Astrocyte (in vitro differentiated cells and primary cell): ENCODE results near the gene SNAI3. TPM values are rescaled to one million over a fixed set of nuclear protein-coding genes. Genes with fewer than 3 reads are reported as not detected.

Source experiments
- DNase-seq: peaks from one replicate; pipeline ENCODE4 v3.0.0-alpha.2; 2010; ENCODE audit warnings: low read depth
- FAIRE-seq: peaks from 2 replicates; lab custom pipeline; 2011; peaks lifted over from hg19 to GRCh38; lab: Jason Lieb, UNC
- H2AFZ ChIP-seq: 2 replicates; pipeline ENCODE4 v1.6.0; 2012; ENCODE audit warnings: low read depth, low read length, inconsistent platforms
- H3K27ac ChIP-seq: 2 replicates; pipeline ENCODE4 v1.5.1; 2011; ENCODE audit warnings: low read depth, low read length, inconsistent platforms
- H3K27me3 ChIP-seq: 2 replicates; pipeline ENCODE4 v1.6.0; 2011; ENCODE audit warnings: low read length, inconsistent platforms; ENCODE audit not compliant: insufficient read depth
- H3K36me3 ChIP-seq: 2 replicates; pipeline ENCODE4 v1.5.1; 2011; ENCODE audit warnings: low read length, inconsistent platforms; ENCODE audit not compliant: insufficient read depth
- H3K4me1 ChIP-seq: 2 replicates; pipeline ENCODE4 v1.5.1; 2011; ENCODE audit warnings: low read length, inconsistent platforms; ENCODE audit not compliant: insufficient read depth
- H3K4me2 ChIP-seq: 2 replicates; pipeline ENCODE4 v1.6.0; 2012; ENCODE audit warnings: low read length, inconsistent platforms
- H3K4me3 ChIP-seq: 2 replicates; pipeline ENCODE4 v1.5.1; 2011; ENCODE audit warnings: low read depth, mild to moderate bottlenecking, low read length, inconsistent platforms; ENCODE audit not compliant: insufficient read depth
- H3K79me2 ChIP-seq: 2 replicates; pipeline ENCODE4 v1.6.0; 2012; ENCODE audit warnings: mild to moderate bottlenecking, low read length, inconsistent platforms; ENCODE audit not compliant: insufficient read depth
- H3K9ac ChIP-seq: 2 replicates; pipeline ENCODE4 v1.6.0; 2012; ENCODE audit warnings: mild to moderate bottlenecking, low read length, inconsistent platforms
- H3K9me3 ChIP-seq: 2 replicates; pipeline ENCODE4 v1.5.1; 2012; ENCODE audit warnings: low read depth, mild to moderate bottlenecking, low read length, inconsistent platforms; ENCODE audit not compliant: insufficient read depth
- H4K20me1 ChIP-seq: 2 replicates; pipeline ENCODE4 v1.6.0; 2012; ENCODE audit warnings: low read length, inconsistent platforms; ENCODE audit not compliant: insufficient read depth
- H3K27ac Mint-ChIP-seq: one replicate; pipeline ENCODE4 v1.8.0; 2021; ENCODE audit warnings: mild to moderate bottlenecking, mixed read lengths; ENCODE audit not compliant: unreplicated experiment
- H3K27me3 Mint-ChIP-seq: one replicate; pipeline ENCODE4 v1.8.0; 2021; ENCODE audit warnings: low read depth, mixed read lengths; ENCODE audit not compliant: unreplicated experiment
- H3K36me3 Mint-ChIP-seq: one replicate; pipeline ENCODE4 v1.8.0; 2021; ENCODE audit warnings: low read depth, mixed read lengths; ENCODE audit not compliant: unreplicated experiment
- H3K4me1 Mint-ChIP-seq: one replicate; pipeline ENCODE4 v1.8.0; 2021; ENCODE audit warnings: low read depth, mixed read lengths; ENCODE audit not compliant: unreplicated experiment
- H3K4me3 Mint-ChIP-seq: one replicate; pipeline ENCODE4 v1.8.0; 2021; ENCODE audit warnings: mild to moderate bottlenecking, moderate library complexity, mixed read lengths; ENCODE audit not compliant: unreplicated experiment
- H3K9me3 Mint-ChIP-seq: one replicate; pipeline ENCODE4 v1.8.0; 2021; ENCODE audit warnings: mild to moderate bottlenecking, mixed read lengths; ENCODE audit not compliant: unreplicated experiment
- CTCF ChIP-seq: IDR thresholded peaks from 2 replicates; pipeline ENCODE4 v1.5.1; 2011; ENCODE audit warnings: low read depth, mild to moderate bottlenecking, inconsistent platforms, low read length, moderate library complexity; ENCODE audit not compliant: insufficient read depth
- EZH2 ChIP-seq: IDR thresholded peaks from 2 replicates; pipeline ENCODE4 v1.6.1; 2012; ENCODE audit warnings: mild to moderate bottlenecking, low read length, inconsistent platforms; ENCODE audit not compliant: insufficient read depth
- total RNA-seq: library from RNA; stranded (reverse); gene quantifications from 2 replicates; pipeline ENCODE4 v1.2.1, GENCODE V29; 2021

Gene SNAI3
- total RNA-seq, 1 donor from 2014 or later, result 0.48 TPM

DNA sequence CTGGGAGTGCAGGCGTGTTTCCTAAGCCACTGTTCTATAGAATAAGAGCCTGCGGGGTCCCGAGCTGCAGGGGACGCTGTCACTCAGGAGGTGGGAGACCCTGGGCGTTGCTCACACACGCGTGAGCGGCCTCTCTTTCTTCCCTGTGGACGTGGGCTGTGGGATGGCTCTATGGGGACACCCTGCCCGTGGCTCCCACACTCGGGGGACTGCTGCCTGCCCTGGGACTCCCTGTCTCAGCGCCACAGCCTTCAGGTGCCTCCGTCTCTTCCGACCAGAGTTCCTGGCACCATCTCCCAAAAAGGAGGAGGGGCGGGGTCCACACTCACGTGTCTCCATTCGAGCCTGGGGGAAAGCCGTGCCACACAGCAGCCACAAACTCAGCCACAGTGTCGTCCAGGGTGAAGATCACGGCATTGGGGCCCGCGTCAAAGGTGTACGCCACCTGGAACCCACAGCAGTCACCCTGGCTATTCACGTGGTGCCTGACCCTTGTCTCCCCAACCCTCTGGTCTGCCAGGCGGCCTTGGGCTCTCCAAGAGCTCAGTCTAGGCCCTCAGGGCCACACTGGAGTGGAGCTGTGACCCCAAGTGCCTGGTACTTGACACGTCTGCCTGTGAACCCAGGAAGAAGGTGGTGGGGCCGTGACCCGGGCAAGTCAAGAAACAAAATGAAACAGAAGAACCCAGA lies 31.8 kb downstream of the SNAI3 start:
- no peaks in the 10 kb centered on the region for H3K36me3 ChIP-seq
- DNase-seq (no peak), FAIRE-seq (no peak)
- no peak overlapping the region for H2AFZ ChIP-seq
- Mint-ChIP-seq H3K4me3 (no peak overlapping the region), H3K4me1 (no peaks in the 10 kb centered on the region), H3K9me3 (no peaks in the 10 kb centered on the region), H3K27ac (no peak overlapping the region), H3K27me3 (no peaks in the 10 kb centered on the region), H3K36me3 (no peaks in the 10 kb centered on the region)
- TF ChIP-seq CTCF (no peak), EZH2 (no peak)
- peaks cover 44% of the 10 kb centered on the region for H4K20me1 ChIP-seq
- no peak overlapping the region for H3K9ac ChIP-seq
- peaks cover 12% of the 10 kb centered on the region for H3K4me1 ChIP-seq
- no peak overlapping the region for H3K27ac ChIP-seq
- H3K4me2 ChIP-seq, result no peak overlapping the region
- no peak overlapping the region for H3K4me3 ChIP-seq
- no peaks in the 10 kb centered on the region for H3K9me3 ChIP-seq
- peaks cover 8% of the 10 kb centered on the region for H3K79me2 ChIP-seq
- no peaks in the 10 kb centered on the region for H3K27me3 ChIP-seq

DNA sequence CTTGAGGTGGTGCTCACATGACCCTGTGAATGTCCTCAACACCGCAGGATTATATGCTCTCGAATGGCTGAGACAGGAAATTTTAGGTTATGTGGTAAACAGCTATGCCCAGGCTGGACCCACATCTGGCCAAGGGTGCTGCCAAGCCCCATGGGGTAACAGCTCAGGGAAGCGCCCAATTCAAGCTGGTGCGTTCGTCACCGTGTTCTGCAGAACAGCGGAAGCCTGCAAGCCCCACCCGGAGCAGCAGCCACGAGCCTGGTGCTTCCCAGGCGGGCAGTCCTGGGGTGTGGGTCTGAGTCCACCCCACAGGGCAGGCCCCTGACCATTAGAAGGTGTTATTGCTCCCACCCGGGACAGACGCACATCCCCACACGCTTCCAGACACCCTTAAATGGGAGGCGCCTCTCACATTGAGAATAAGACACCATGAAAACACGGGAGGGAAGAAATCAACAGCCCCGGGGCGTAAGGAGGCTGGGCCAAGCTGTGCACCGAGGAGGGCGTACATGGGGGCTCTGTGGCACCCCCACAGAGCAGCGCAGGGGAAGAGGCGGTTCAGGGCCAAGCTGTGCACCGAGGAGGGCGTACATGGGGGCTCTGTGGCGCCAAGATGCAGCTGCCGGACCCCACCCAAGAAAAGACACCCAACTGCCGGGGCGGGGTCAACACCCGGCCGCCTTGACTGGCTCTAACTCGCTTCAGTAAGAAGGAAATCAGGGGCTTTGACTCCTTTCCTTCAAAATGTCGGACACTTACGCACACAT lies 32.5 kb downstream of the SNAI3 start:
- H3K4me1 ChIP-seq, result peaks cover 12% of the 10 kb centered on the region
- H3K27ac ChIP-seq, result no peak overlapping the region
- Mint-ChIP-seq H3K27ac (no peak overlapping the region), H3K4me3 (no peak overlapping the region), H3K36me3 (peaks cover 2% of the 10 kb centered on the region), H3K9me3 (no peaks in the 10 kb centered on the region), H3K4me1 (peaks cover 4% of the 10 kb centered on the region), H3K27me3 (no peaks in the 10 kb centered on the region)
- H3K4me3 ChIP-seq, result no peak overlapping the region
- no peak for FAIRE-seq
- H3K9ac ChIP-seq, result no peak overlapping the region
- DNase-seq, result no peak
- no peaks in the 10 kb centered on the region for H3K27me3 ChIP-seq
- H4K20me1 ChIP-seq, result peaks cover 43% of the 10 kb centered on the region
- H3K36me3 ChIP-seq, result no peaks in the 10 kb centered on the region
- H3K4me2 ChIP-seq, result no peak overlapping the region
- peaks cover under 1% of the 10 kb centered on the region for H3K79me2 ChIP-seq
- H2AFZ ChIP-seq, result no peak overlapping the region
- no peak for TF ChIP-seq CTCF
- TF ChIP-seq EZH2, result no peak
- H3K9me3 ChIP-seq, result no peaks in the 10 kb centered on the region

GRCh38 chr16:88653101-88653500 lies 33.2 kb downstream of the SNAI3 start:
- no peaks in the 10 kb centered on the region for H3K9me3 Mint-ChIP-seq
- Histone ChIP-seq H3K4me1 (peaks cover 12% of the 10 kb centered on the region), H3K9me3 (no peaks in the 10 kb centered on the region), H3K27me3 (no peaks in the 10 kb centered on the region), H2AFZ (no peak overlapping the region), H3K36me3 (no peaks in the 10 kb centered on the region), H3K4me2 (no peak overlapping the region), H3K9ac (no peak overlapping the region), H3K27ac (no peak overlapping the region), H3K4me3 (no peak overlapping the region), H3K79me2 (no peaks in the 10 kb centered on the region), H4K20me1 (peaks cover 41% of the 10 kb centered on the region)
- H3K4me1 Mint-ChIP-seq, result peaks cover 4% of the 10 kb centered on the region
- DNase-seq, result no peak
- peaks cover 2% of the 10 kb centered on the region for H3K36me3 Mint-ChIP-seq
- no peak for FAIRE-seq
- no peak overlapping the region for H3K27ac Mint-ChIP-seq
- H3K27me3 Mint-ChIP-seq, result no peaks in the 10 kb centered on the region
- no peak overlapping the region for H3K4me3 Mint-ChIP-seq
- TF ChIP-seq CTCF, result no peak
- TF ChIP-seq EZH2, result no peak
